Kidney (tissue), 14 donors: ENCODE measurements around the gene ADRA2B. TPM values are rescaled to one million over a fixed set of nuclear protein-coding genes. Genes with fewer than 3 reads are reported as not detected.

Experiments
- DNase-seq, 5 donors: peaks; one replicate each; pipeline ENCODE4 v3.0.0-alpha.2; 2013 to 2020
- FAIRE-seq: peaks from 2 replicates; lab custom pipeline; 2012; peaks lifted over from hg19 to GRCh38; lab: Jason Lieb, UNC
- H3K27ac ChIP-seq, 2 donors: one replicate each; pipeline ENCODE4 v1.7.0; 2013; ENCODE audit warnings: low read depth in 2 of 2, low read length in 2 of 2, inconsistent platforms in 1 of 2
- H3K27me3 ChIP-seq: one replicate; pipeline ENCODE4 v1.7.1; 2013; ENCODE audit warnings: low read length, inconsistent platforms; ENCODE audit not compliant: control insufficient read depth, insufficient read depth
- H3K36me3 ChIP-seq, 3 donors: one replicate each; pipeline versions ENCODE4 v1.7.0 to v1.7.1; 2013; ENCODE audit warnings: low read length in 3 of 3, control low read depth in 1 of 3, inconsistent platforms in 1 of 3; ENCODE audit not compliant: insufficient read depth in 3 of 3, control insufficient read depth in 2 of 3
- H3K4me1 ChIP-seq, 3 donors: one replicate each; pipeline versions ENCODE4 v1.7.0 to v1.7.1; 2013; ENCODE audit warnings: low read length in 3 of 3, inconsistent platforms in 1 of 3, low read depth in 1 of 3; ENCODE audit not compliant: control insufficient read depth in 2 of 3, insufficient read depth in 2 of 3
- H3K4me3 ChIP-seq, 3 donors: one replicate each; pipeline versions ENCODE4 v1.7.0 to v1.8.1; 2013; ENCODE audit warnings: low read length in 3 of 3, control low read depth in 1 of 3, inconsistent platforms in 1 of 3
- H3K9ac ChIP-seq, 3 donors: one replicate each; pipeline versions ENCODE4 v1.7.0 to v1.7.1; 2013; ENCODE audit warnings: low read length in 3 of 3, control low read depth in 1 of 3, inconsistent platforms in 1 of 3
- H3K9me3 ChIP-seq, 3 donors: one replicate each; pipeline versions ENCODE4 v1.7.0 to v1.7.1; 2013; ENCODE audit warnings: low read length in 3 of 3, control low read depth in 1 of 3, inconsistent platforms in 1 of 3; ENCODE audit not compliant: control insufficient read depth in 2 of 3, insufficient read depth in 1 of 3
- intact Hi-C: fragments of 100-400 bp; cut with DNase I; formaldehyde crosslinking; loops from one replicate; pipeline ENCODE4 v1.11.1; 2022
- polyA plus RNA-seq: library from polyadenylated mRNA; stranded (reverse); fragments of 350-450 nt; fragmentation: Illumina TruSeq; extraction: RNeasy Lipid Tissue Mini Kit (QIAGEN cat#74804); gene quantifications from one replicate; pipeline ENCODE4 v1.2.3, GENCODE V29; 2014; ENCODE audit warnings: low read depth, low replicate concordance; ENCODE audit not compliant: insufficient read depth
- total RNA-seq: library from RNA; stranded (reverse); fragmentation: NEBNext Ultra II Directional; extraction: Animal tissue kit (Norgen Biotek cat#: 25700); gene quantifications from one replicate; pipeline ENCODE4 v1.2.1, GENCODE V29; 2021
- TF ChIP-seq, protein P1 (sequence below): IDR thresholded peaks from 3 replicates; pipeline ENCODE4 v1.5.1; 2012; ENCODE audit warnings: mild to moderate bottlenecking, moderate library complexity, borderline replicate concordance; ENCODE audit not compliant: insufficient read depth; ENCODE audit errors: extremely low read depth
- donor health status: control.
- donor health status: control.
- donor health status: control.
- donor health status: control.
- donor health status: control.
- donor health status: DM: yes; HTN: yes; CAD: no.
- donor health status: Normal renal cell carcinoma (clear cell type).

The ADRA2B gene
- total and polyA plus RNA-seq, 2 donors from 2014 or later = 1.4 to 4.8 TPM

DNA sequence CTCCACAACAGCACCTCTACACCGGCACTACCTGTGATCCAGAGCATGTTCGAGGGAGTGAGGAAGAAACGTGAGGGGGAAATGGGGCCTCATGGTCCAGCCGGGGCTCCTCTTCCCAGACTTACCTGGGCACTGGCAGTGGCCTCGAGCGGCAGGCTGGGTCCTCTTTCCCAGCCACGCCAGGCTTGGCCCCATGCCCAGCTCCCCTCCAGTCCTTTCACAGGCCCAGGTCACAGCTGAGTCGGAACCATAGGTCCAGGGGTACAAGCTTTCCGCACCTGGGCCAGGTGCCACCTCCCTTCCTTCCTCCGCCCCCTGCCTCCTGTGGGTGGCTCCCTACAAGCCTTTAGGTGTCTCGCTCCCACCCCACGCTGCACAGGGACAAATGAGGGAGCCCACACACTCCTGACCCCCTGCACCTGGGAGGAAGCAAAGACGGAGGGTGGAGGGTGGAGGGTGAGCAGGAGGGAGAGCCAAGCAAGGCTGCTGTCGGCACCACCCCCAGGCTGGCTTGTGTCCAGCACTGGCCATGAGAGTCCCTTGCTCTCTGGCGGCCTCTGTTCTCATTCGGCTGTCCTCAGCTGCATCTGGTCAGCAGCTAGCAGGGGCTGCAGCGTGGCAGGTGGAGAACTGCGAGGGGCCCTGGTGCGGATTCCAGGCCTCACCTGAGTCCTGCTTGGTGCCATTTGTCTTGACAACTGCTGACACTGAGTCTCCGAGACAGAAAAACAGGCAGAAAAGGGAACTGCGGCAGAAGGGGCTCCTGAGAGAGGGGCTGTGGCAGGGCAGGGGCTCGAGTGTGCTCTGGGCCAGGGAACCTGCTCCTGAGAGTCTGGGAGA lies 26.8 kb downstream of the ADRA2B start:
- TF ChIP-seq, protein P1, sequence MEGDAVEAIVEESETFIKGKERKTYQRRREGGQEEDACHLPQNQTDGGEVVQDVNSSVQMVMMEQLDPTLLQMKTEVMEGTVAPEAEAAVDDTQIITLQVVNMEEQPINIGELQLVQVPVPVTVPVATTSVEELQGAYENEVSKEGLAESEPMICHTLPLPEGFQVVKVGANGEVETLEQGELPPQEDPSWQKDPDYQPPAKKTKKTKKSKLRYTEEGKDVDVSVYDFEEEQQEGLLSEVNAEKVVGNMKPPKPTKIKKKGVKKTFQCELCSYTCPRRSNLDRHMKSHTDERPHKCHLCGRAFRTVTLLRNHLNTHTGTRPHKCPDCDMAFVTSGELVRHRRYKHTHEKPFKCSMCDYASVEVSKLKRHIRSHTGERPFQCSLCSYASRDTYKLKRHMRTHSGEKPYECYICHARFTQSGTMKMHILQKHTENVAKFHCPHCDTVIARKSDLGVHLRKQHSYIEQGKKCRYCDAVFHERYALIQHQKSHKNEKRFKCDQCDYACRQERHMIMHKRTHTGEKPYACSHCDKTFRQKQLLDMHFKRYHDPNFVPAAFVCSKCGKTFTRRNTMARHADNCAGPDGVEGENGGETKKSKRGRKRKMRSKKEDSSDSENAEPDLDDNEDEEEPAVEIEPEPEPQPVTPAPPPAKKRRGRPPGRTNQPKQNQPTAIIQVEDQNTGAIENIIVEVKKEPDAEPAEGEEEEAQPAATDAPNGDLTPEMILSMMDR = no peak
- no peak overlapping the region for H3K27ac ChIP-seq
- FAIRE-seq (no peak), DNase-seq (peak in 2 of 5 donors; percentile 10 to 46)
- H3K4me3 ChIP-seq = no peak overlapping the region
- H3K4me1 ChIP-seq = no peaks in the 10 kb centered on the region
- H3K36me3 ChIP-seq = no peaks in the 10 kb centered on the region
- no peaks in the 10 kb centered on the region for H3K27me3 ChIP-seq
- intact Hi-C loops = no loop called here
- no peak overlapping the region for H3K9ac ChIP-seq
- H3K9me3 ChIP-seq = no peaks in the 10 kb centered on the region

DNA sequence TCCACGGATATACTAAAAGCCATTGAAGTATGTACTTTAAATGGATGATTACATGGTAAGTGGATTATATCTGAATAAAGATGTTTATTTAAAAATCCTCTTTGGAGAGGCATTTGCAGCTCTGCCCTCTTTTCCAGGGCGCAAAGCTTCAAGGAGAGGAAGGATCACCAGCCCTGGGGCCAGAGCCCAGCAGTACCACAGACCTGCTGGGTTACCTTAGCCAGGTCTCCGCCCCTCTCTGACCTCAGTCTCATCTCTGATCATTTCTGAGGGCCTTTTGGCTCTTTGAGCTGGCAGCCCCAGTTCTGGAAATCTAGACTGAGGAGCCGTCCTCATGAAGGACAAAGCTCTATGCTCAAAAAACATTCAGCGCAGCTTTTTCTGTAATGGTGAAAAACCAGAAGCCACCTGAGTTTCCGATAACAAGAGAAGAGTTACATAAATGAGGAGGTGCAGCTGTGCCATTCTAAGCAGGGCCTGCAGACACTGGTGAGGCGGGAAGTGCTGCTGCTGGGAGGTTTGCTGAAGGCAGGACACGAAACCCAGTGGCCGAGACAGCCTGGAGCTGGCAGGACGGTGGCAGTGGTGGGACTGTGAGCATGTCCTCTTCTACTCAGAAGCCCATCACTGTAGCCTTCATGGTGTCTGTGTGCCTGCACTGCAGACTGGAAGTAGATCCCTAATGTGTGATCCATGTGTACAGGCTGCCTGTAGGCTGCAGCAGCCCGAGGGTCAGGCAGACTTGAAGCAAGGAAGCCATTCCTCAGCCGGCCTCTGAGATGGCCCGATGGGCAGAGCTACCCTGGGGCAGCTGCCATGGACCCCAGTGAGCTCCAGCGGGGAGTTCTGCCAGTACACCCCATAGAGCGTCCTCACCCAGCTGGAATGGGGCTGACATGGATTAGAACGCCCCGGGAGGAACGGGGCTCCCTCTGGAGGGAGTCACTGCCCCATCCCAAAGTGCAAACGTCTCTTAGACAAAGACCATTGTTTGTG lies 27.7 kb downstream of the ADRA2B start:
- Histone ChIP-seq H3K27me3 (no peaks in the 10 kb centered on the region), H3K9me3 (no peaks in the 10 kb centered on the region), H3K4me3 (no peak overlapping the region), H3K9ac (no peak overlapping the region), H3K36me3 (no peaks in the 10 kb centered on the region), H3K4me1 (peaks cover 0 to 3% (median 0%) of the 10 kb centered on the region in 3 donors), H3K27ac (no peak overlapping the region)
- DNase-seq (no peak), FAIRE-seq (no peak)
- TF ChIP-seq, protein P1 = no peak
- intact Hi-C loops = no loop called here

DNA sequence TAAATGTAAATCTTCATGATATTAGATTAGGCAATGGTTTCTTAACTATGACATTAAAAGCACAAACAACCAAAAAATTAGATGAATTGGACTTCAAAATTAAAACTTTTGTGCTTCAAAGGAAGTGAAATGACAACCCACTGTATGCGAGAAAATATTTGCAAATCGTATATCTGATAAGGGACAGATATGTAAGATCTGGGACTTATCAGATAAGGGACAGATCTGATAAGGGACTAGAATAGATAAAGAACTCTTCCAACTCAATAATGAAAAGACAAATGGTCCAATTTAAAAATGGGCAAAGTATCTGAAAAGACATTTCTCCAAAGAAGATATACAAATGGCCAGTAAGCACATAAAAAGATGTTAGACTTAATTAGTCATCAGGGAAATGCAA lies 29.2 kb downstream of the ADRA2B start:
- intact Hi-C loops = no loop called here
- Histone ChIP-seq H3K27me3 (no peaks in the 10 kb centered on the region), H3K4me1 (peaks cover 0 to 7% (median 0%) of the 10 kb centered on the region in 3 donors), H3K9me3 (no peaks in the 10 kb centered on the region), H3K36me3 (no peaks in the 10 kb centered on the region), H3K4me3 (no peak overlapping the region), H3K9ac (no peak overlapping the region), H3K27ac (no peak overlapping the region)
- no peak for DNase-seq
- TF ChIP-seq, protein P1 = no peak
- no peak for FAIRE-seq
